Regular cardiac myocyte (primary cell): Measurements from ENCODE around the gene PHLPP2. TPM values are rescaled to one million over a fixed set of nuclear protein-coding genes. Genes with fewer than 3 reads are reported as not detected.

Source experiments
- total RNA-seq: library from RNA; depleted of rRNA; stranded (reverse); fragments of >200 nt; gene quantifications from 2 replicates; pipeline ENCODE4 v1.2.3, GENCODE V29; 2014

The PHLPP2 gene, protein sequence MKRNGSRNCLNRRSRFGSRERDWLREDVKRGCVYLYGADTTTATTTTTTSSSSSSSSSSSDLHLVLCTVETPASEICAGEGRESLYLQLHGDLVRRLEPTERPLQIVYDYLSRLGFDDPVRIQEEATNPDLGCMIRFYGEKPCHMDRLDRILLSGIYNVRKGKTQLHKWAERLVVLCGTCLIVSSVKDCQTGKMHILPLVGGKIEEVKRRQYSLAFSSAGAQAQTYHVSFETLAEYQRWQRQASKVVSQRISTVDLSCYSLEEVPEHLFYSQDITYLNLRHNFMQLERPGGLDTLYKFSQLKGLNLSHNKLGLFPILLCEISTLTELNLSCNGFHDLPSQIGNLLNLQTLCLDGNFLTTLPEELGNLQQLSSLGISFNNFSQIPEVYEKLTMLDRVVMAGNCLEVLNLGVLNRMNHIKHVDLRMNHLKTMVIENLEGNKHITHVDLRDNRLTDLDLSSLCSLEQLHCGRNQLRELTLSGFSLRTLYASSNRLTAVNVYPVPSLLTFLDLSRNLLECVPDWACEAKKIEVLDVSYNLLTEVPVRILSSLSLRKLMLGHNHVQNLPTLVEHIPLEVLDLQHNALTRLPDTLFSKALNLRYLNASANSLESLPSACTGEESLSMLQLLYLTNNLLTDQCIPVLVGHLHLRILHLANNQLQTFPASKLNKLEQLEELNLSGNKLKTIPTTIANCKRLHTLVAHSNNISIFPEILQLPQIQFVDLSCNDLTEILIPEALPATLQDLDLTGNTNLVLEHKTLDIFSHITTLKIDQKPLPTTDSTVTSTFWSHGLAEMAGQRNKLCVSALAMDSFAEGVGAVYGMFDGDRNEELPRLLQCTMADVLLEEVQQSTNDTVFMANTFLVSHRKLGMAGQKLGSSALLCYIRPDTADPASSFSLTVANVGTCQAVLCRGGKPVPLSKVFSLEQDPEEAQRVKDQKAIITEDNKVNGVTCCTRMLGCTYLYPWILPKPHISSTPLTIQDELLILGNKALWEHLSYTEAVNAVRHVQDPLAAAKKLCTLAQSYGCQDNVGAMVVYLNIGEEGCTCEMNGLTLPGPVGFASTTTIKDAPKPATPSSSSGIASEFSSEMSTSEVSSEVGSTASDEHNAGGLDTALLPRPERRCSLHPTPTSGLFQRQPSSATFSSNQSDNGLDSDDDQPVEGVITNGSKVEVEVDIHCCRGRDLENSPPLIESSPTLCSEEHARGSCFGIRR (N-terminal part only)
- 5.9 and 14.2 TPM in 2 replicates for total RNA-seq

DNA sequence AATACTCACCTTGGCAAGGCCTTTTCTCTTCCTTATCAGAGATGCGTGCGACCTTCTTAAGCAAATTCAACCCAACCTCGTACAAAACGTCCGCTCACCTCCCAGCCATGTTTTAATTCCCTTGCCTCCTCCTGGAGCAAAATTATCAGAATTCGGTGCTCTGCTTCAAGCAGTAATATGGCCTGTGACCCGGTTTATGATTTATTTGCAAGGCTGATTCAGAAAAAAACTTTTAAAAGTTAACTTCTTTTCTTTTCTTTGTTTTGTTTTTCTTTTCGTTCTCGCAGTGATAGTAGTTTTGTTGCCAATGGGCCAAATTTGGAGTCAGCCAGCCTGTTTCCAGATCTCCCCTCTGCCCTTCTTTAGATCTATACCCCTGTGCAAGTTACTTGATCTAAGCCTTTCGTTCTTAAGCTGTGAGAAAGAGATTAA lies at the start of gene PHLPP2:
PHLPP2 (minus strand) TSS at position 382 of the 432 bp plus-strand sequence. CDS start 9,906 bp downstream, outside the sequence.

DNA sequence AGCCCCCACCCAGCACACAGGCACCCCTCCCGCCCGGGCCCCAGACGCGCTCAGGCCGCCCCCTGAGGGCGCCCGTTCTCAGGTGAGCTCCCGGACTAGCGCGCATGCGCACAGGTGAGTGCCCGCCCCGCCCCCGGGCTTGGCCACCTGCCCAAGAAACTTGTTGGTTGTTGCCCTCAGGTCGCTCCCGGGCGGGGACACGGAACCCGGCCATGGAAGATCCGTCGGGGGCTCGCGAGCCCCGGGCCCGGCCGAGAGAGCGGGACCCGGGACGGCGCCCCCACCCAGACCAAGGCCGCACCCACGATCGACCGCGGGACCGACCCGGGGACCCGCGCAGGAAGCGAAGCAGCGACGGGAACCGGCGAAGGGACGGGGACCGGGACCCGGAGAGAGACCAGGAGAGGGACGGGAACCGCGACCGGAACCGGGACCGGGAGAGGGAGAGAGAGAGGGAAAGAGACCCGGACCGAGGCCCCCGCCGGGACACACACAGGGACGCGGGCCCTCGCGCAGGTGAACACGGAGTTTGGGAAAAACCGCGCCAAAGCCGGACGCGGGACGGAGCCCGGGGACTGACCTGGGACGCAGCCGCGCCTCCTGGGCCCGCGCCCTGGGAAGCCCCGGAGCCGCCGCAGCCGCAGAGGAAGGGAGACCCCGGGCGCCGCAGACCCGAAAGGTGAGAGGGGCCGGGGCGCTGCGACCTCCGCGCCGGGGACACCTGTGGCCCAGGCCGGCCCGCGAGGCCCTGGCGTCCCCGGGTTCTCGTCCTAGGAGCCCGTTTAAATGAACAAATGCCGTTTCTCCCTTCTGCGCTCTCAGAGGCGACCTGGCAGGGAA lies 98.3 kb downstream of the PHLPP2 start, which contains the start of gene MARVELD3:
MARVELD3 (plus strand) TSS at position 167 of the 840 bp plus-strand sequence; CDS start at position 213, 46 bp downstream.

Other genes starting within 250 kb of the PHLPP2 start
- gene ZNF19, start 235.4 kb downstream of the PHLPP2 start, total RNA-seq, result 1.3 and 2.8 TPM in 2 replicates
- gene CHST4, start 198.3 kb downstream of the PHLPP2 start, total RNA-seq, result not detected in 2 replicates
- gene TAT, start 147.6 kb downstream of the PHLPP2 start, total RNA-seq, result not detected in 2 replicates
- not detected in 2 replicates for gene MARVELD3, start 98.5 kb downstream of the PHLPP2 start, total RNA-seq
- gene AP1G1, start 84.1 kb upstream of the PHLPP2 start, total RNA-seq, result 67.5 and 68.5 TPM in 2 replicates
- gene ATXN1L, start 121.3 kb upstream of the PHLPP2 start, total RNA-seq, result 7.3 TPM in 2 replicates
- gene ZNF821, start 159.5 kb upstream of the PHLPP2 start, total RNA-seq, result 3.4 and 4.0 TPM in 2 replicates
- 146 and 185 TPM in 2 replicates for gene IST1, start 170.8 kb upstream of the PHLPP2 start, total RNA-seq